ENCODE measurements around the gene ALKBH3.

The ALKBH3 gene

GRCh38 chr11:43922744-43923405 lies 42.2 kb downstream of the ALKBH3 start:
- no peak for DNase-seq (ENCODE audit: low read depth)

- DNase-seq (ENCODE audit: low read depth): no peak
Measured at GRCh38 chr11:43923406-43924111, 42.9 kb downstream of the ALKBH3 start.

- no peak for DNase-seq (ENCODE audit: low read depth)
Measured at GRCh38 chr11:43924112-43924855, 43.7 kb downstream of the ALKBH3 start.

GRCh38 chr11:43925063-43925931 lies 44.7 kb downstream of the ALKBH3 start:
- DNase-seq (ENCODE audit: low read depth): no peak

- DNase-seq (ENCODE audit: low read depth): no peak
Measured at GRCh38 chr11:43925932-43926505, 45.4 kb downstream of the ALKBH3 start.

- no peak for DNase-seq (ENCODE audit: low read depth)
Measured at GRCh38 chr11:43927070-43927469, 46.4 kb downstream of the ALKBH3 start.

GRCh38 chr11:43927925-43928707 lies 47.5 kb downstream of the ALKBH3 start:
- DNase-seq (ENCODE audit: low read depth): no peak

- DNase-seq (ENCODE audit: low read depth): no peak
Measured at GRCh38 chr11:43928721-43929120, 48.1 kb downstream of the ALKBH3 start.

- no peak for DNase-seq (ENCODE audit: low read depth)
Measured at GRCh38 chr11:43930868-43931716, 50.5 kb downstream of the ALKBH3 start.

GRCh38 chr11:43931717-43932039 lies 51.0 kb downstream of the ALKBH3 start:
- no peak for DNase-seq (ENCODE audit: low read depth)

GRCh38 chr11:43933226-43933607 lies 52.6 kb downstream of the ALKBH3 start:
- no peak for DNase-seq (ENCODE audit: low read depth)

- DNase-seq (ENCODE audit: low read depth): no peak
Measured at GRCh38 chr11:43933608-43934551, 53.2 kb downstream of the ALKBH3 start.

GRCh38 chr11:43934601-43935423 lies 54.2 kb downstream of the ALKBH3 start:
- no peak for DNase-seq (ENCODE audit: low read depth)

GRCh38 chr11:43935424-43935979 lies 54.9 kb downstream of the ALKBH3 start:
- no peak for DNase-seq (ENCODE audit: low read depth)

- no peak for DNase-seq (ENCODE audit: low read depth)
Measured at GRCh38 chr11:43936076-43936475, 55.4 kb downstream of the ALKBH3 start.

GRCh38 chr11:43937434-43938411 lies 57.1 kb downstream of the ALKBH3 start:
- no peak for DNase-seq (ENCODE audit: low read depth)

All from stimulated activated CD8-positive, alpha-beta memory T cell treated with anti-CD3 and anti-CD28 coated beads, Interleukin-12 subunit alpha, Interleukin-12 subunit beta, amount 100 ng/mL, for 1 hour (primary cell).